Measurements from ENCODE around the gene ATP6V0B. TPM values are rescaled to one million over a fixed set of nuclear protein-coding genes. Genes with fewer than 3 reads are reported as not detected.

ATP6V0B gene
- polyA plus RNA-seq, 2 of the 4 experiments (the other 2 are of a cell fraction), result 97.0 to 101 TPM

DNA sequence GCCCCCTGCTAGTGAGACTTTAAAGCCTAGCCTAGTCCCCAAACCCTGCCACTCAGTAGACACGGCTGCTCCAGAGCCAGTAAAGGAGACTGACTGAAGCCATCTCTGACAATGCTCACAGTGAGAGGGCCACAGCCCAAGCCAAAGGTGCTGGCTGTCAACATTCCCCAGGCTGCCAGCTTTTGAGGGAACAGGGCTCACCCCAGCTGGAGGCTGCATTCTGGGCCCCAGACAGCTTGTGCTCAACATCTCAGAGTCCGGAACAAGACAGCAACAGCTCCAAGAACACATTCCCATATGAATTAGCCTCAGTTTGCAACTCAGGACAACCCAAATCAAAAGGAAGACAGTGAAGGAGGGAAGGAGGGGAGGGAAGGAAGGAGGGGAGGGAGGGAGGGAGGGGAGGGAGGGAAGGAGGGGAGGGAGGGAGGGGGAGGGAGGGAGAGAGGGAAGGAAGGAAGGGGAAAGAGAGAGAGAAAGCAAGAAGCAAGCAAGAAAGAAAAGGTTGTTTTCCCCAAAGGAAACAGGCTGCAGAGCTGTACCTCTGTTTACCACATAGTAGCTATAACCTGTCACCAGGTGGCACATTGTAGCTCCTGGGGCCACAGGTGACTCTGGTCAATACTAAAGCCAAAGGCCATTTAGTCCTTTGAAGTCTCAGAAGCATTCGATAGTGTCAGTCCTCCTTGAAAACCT is 35.7 kb upstream of the ATP6V0B start:
- FAIRE-seq, result no peak
- ChIA-PET POLR2A (no interaction called here), CTCF (interaction anchor here (1.5 to 16.9 kb wide), 2 partner anchors 9 to 174 kb away, joined by 5 to 243 read pairs; no protein-coding TSS in a partner anchor)
- no peak for DNase-seq (ENCODE audit: low read depth in 1 of 2, low spot score in 1 of 2)
- Histone ChIP-seq H3K4me3 (no peak overlapping the region), H3K9me3 (no peaks in the 10 kb centered on the region), H3K4me1 (peaks cover 27% of the 10 kb centered on the region), H3K4me2 (no peak overlapping the region), H3K27ac (peak overlapping the region in 1 of 2 experiments; percentile 35; a peak in 1 of 6 replicates)
- WGBS (ENCODE audit: missing lambda C conversion rate), result 83% methylated on average over 3 of the region's 3 CpGs
- no peak for TF ChIP-seq EP300 (IDR thresholded peaks at IDR 0.05)
- no peak for ATAC-seq

DNA sequence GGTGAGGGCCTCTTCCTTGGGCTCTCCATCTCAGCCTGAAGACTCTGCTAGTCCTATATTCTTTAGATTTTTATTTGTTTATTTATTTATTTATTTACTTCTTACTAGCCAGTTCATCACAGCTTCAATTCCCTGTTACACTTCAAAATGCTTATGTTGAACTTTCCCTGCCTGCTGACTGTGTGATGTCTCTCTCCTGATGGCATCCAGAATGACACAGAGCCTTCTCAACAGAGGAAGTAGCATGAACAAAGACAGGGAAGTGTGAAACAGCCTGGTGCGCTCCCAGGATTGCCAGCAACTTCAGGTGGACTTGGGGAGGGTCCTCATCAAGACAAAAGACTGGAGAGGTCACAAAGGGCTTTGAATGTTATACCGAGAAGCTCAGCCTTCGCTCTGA is 32.3 kb upstream of the ATP6V0B start:
- TF ChIP-seq, protein P1, sequence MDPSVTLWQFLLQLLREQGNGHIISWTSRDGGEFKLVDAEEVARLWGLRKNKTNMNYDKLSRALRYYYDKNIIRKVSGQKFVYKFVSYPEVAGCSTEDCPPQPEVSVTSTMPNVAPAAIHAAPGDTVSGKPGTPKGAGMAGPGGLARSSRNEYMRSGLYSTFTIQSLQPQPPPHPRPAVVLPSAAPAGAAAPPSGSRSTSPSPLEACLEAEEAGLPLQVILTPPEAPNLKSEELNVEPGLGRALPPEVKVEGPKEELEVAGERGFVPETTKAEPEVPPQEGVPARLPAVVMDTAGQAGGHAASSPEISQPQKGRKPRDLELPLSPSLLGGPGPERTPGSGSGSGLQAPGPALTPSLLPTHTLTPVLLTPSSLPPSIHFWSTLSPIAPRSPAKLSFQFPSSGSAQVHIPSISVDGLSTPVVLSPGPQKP (IDR thresholded peaks at IDR 0.05; ENCODE audit: low read depth, low read length), result no peak
- no peak for TF ChIP-seq NFE2L2 (conservative IDR thresholded peaks at IDR 0.05; ENCODE audit: low read length)
- TF ChIP-seq MYC (IDR thresholded peaks at IDR 0.05; ENCODE audit: borderline replicate concordance, low read length), result no peak
- no peak for TF ChIP-seq CHD2 (IDR thresholded peaks at IDR 0.05; ENCODE audit: low read length, partially characterized antibody)
- TF ChIP-seq GATA3 (IDR thresholded peaks at IDR 0.05; ENCODE audit: borderline replicate concordance), result no peak
- TF ChIP-seq KDM5A (IDR thresholded peaks at IDR 0.05), result no peak
- TF ChIP-seq, protein P2, sequence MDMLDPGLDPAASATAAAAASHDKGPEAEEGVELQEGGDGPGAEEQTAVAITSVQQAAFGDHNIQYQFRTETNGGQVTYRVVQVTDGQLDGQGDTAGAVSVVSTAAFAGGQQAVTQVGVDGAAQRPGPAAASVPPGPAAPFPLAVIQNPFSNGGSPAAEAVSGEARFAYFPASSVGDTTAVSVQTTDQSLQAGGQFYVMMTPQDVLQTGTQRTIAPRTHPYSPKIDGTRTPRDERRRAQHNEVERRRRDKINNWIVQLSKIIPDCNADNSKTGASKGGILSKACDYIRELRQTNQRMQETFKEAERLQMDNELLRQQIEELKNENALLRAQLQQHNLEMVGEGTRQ (IDR thresholded peaks at IDR 0.05), result no peak
- TF ChIP-seq, protein P3, sequence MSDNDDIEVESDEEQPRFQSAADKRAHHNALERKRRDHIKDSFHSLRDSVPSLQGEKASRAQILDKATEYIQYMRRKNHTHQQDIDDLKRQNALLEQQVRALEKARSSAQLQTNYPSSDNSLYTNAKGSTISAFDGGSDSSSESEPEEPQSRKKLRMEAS (IDR thresholded peaks at IDR 0.05), result no peak
- TF ChIP-seq ESRRA (IDR thresholded peaks at IDR 0.05; ENCODE audit: borderline replicate concordance, low read length), result no peak
- no peak for TF ChIP-seq ZFP36 (IDR thresholded peaks at IDR 0.05; ENCODE audit: borderline replicate concordance, partially characterized antibody)
- TF ChIP-seq MAFK (IDR thresholded peaks at IDR 0.05; ENCODE audit: partially characterized antibody), result no peak
- no peak for TF ChIP-seq JUN (IDR thresholded peaks at IDR 0.05)
- no peak for TF ChIP-seq HOXB5 (CRISPR knock-in tag; IDR thresholded peaks at IDR 0.05)
- TF ChIP-seq POLR2A (IDR thresholded peaks at IDR 0.05; ENCODE audit: low read length), result no peak
- TF ChIP-seq, protein P4, sequence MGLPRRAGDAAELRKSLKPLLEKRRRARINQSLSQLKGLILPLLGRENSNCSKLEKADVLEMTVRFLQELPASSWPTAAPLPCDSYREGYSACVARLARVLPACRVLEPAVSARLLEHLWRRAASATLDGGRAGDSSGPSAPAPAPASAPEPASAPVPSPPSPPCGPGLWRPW (IDR thresholded peaks at IDR 0.05), result no peak
- TF ChIP-seq FOSB (CRISPR knock-in tag; IDR thresholded peaks at IDR 0.05), result no peak
- TF ChIP-seq CBX8 (IDR thresholded peaks at IDR 0.05), result no peak
- POLR2A ChIA-PET, result no interaction called here
- DNase-seq (ENCODE audit: low read depth in 1 of 2, low spot score in 1 of 2) (no peak), FAIRE-seq (no peak), ATAC-seq (no peak)
- no peaks in the 10 kb centered on the region for H3K9me3 ChIP-seq
- 95% methylated on average over 2 of the region's 3 CpGs for WGBS (ENCODE audit: missing lambda C conversion rate)
- no peak overlapping the region for H3K27ac ChIP-seq
- CTCF ChIA-PET, result interaction anchor here (0.7 to 7.4 kb wide), 5 partner anchors 8 to 178 kb away, joined by 3 to 69 read pairs (median 4); partner anchors contain the start of gene ARTN
- no peak overlapping the region for H3K4me3 ChIP-seq
- peaks cover 9% of the 10 kb centered on the region for H3K4me1 ChIP-seq
- no peak overlapping the region for H3K4me2 ChIP-seq

DNA sequence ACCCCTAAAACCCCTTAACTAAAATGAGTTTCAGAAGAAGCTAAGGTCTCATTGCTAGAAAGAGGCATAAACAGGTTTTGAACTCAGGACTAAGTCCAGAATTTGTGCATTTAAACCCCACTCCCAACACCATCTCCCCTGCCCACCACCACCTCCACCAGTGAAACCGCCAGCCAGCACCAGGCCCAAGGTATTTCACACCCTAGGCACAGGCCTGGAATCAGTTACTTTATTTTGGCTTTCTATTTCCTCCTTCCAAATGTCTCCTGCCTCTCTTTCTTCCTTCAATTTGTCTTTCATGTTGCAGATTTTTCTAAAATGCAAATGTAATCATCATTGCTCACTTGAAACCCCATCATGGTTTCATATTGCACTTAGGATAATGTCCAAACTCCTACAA is 29.9 kb upstream of the ATP6V0B start:
- H3K27ac ChIP-seq, result no peak overlapping the region
- POLR2A ChIA-PET, result no interaction called here
- peak overlapping the region; percentile 87 for H3K4me2 ChIP-seq
- DNase-seq (ENCODE audit: low read depth in 1 of 2, low spot score in 1 of 2), result no peak
- H3K4me3 ChIP-seq, result no peak overlapping the region
- no peaks in the 10 kb centered on the region for H3K9me3 ChIP-seq
- H3K4me1 ChIP-seq, result peaks cover 13% of the 10 kb centered on the region; the same call in 1 of the 3 replicates
- no peak for FAIRE-seq
- WGBS (ENCODE audit: missing lambda C conversion rate), result 96% methylated on average over 1 of the region's 1 CpG
- CTCF ChIA-PET, result interaction anchor here (1.2 to 7.4 kb wide), 4 partner anchors 7 to 256 kb away, joined by 3 to 69 read pairs (median 20); partner anchors contain the start of gene ARTN
- TF ChIP-seq ESRRA (IDR thresholded peaks at IDR 0.05; ENCODE audit: borderline replicate concordance, low read length) (no peak), ZSCAN20 (CRISPR knock-in tag; IDR thresholded peaks at IDR 0.05) (no peak), CBX8 (IDR thresholded peaks at IDR 0.05) (no peak), POLR2A (IDR thresholded peaks at IDR 0.05; ENCODE audit: low read length) (no peak), NPAS2 (CRISPR knock-in tag; IDR thresholded peaks at IDR 0.05; ENCODE audit: borderline replicate concordance) (no peak), EHMT2 (IDR thresholded peaks at IDR 0.05; ENCODE audit: low read depth) (no peak), FOSB (CRISPR knock-in tag; IDR thresholded peaks at IDR 0.05) (no peak), FOXS1 (CRISPR knock-in tag; IDR thresholded peaks at IDR 0.05) (no peak), CHD2 (IDR thresholded peaks at IDR 0.05; ENCODE audit: low read length, partially characterized antibody) (no peak), KDM5A (IDR thresholded peaks at IDR 0.05) (no peak), BHLHE40 (IDR thresholded peaks at IDR 0.05; ENCODE audit: low read depth, low read length) (no peak), ZFP36 (IDR thresholded peaks at IDR 0.05; ENCODE audit: borderline replicate concordance, partially characterized antibody) (no peak), EHF (CRISPR knock-in tag; IDR thresholded peaks at IDR 0.05) (no peak)
- ATAC-seq, result no peak

All from A549 (cell line).